Peyer's patch (tissue), 4 donors: ENCODE results near the gene HSPB6. TPM values are rescaled to one million over a fixed set of nuclear protein-coding genes. Genes with fewer than 3 reads are reported as not detected.

Experiments used
- DNase-seq, 3 donors: peaks; one replicate each; pipeline ENCODE4 v3.0.0-alpha.2; 2017 to 2019
- H3K27ac ChIP-seq, 4 donors: fragments of 200-600 bp; sonication (generic); one replicate each; pipeline ENCODE4 v1.5.1; 2016 to 2019
- H3K27me3 ChIP-seq, 2 donors: fragments of 200-600 bp; sonication (generic); one replicate each; pipeline ENCODE4 v1.5.1; 2019
- H3K36me3 ChIP-seq, 3 donors: fragments of 200-600 bp; sonication (generic); one replicate each; pipeline ENCODE4 v1.5.1; 2016 to 2019
- H3K4me1 ChIP-seq, 4 donors: fragments of 200-600 bp; sonication (generic); one replicate each; pipeline ENCODE4 v1.5.1; 2016 to 2019
- H3K4me3 ChIP-seq, 4 donors: fragments of 200-600 bp; sonication (generic); 1 replicate in 3 of 4; 2 replicates in 1 of 4; pipeline ENCODE4 v1.5.1; 2016 to 2019; ENCODE audit warnings: mild to moderate bottlenecking in 1 of 4
- H3K9me3 ChIP-seq, 4 donors: fragments of 200-600 bp; sonication (generic); one replicate each; pipeline ENCODE4 v1.5.1; 2016 to 2019; ENCODE audit warnings: mild to moderate bottlenecking in 1 of 4
- CTCF ChIP-seq, 6 experiments: fragments of 450-650 bp in 4 of 6; fragments of 200-600 bp in 2 of 6; sonication (generic) in 1 of 6; IDR thresholded peaks; one replicate each; pipeline ENCODE4 v1.5.1; 2017 to 2019; ENCODE audit warnings: antibody characterized with exemption in 6 of 6, mild to moderate bottlenecking in 3 of 6, moderate library complexity in 1 of 6
- POLR2A ChIP-seq, 2 donors: fragments of 450-650 bp; IDR thresholded peaks; one replicate each; pipeline ENCODE4 v1.5.1; 2017; ENCODE audit warnings: antibody characterized with exemption in 2 of 2, mild to moderate bottlenecking in 2 of 2, moderate library complexity in 2 of 2
- total RNA-seq, 4 donors: library from RNA; depleted of rRNA; stranded (reverse); fragments of >200 nt; gene quantifications; one replicate each; pipeline ENCODE4 v1.1.0, GENCODE V29; 2016

The HSPB6 gene
- total RNA-seq, 4 donors from 2014 or later = 9.2 to 19.8 (median 13.6) TPM

- H3K9me3 ChIP-seq = no peaks in the 10 kb centered on the region
- TF ChIP-seq POLR2A (IDR thresholded peaks at IDR 0.05) = no peak
- TF ChIP-seq CTCF (IDR thresholded peaks at IDR 0.05) = no peak
- DNase-seq = no peak
- no peak overlapping the region for H3K27ac ChIP-seq
- no peak overlapping the region for H3K4me3 ChIP-seq
- no peaks in the 10 kb centered on the region for H3K27me3 ChIP-seq
- no peaks in the 10 kb centered on the region for H3K4me1 ChIP-seq
- peaks cover 0 to 11% (median 0%) of the 10 kb centered on the region in 3 donors for H3K36me3 ChIP-seq
Observed at GRCh38 chr19:35782589-35782988, 25.8 kb upstream of the HSPB6 start.

- H3K27ac ChIP-seq = no peak overlapping the region
- DNase-seq = no peak
- H3K27me3 ChIP-seq = no peaks in the 10 kb centered on the region
- peaks cover 0 to 11% (median 0%) of the 10 kb centered on the region in 3 donors for H3K36me3 ChIP-seq
- H3K9me3 ChIP-seq = no peaks in the 10 kb centered on the region
- TF ChIP-seq CTCF (IDR thresholded peaks at IDR 0.05) (no peak), POLR2A (IDR thresholded peaks at IDR 0.05) (no peak)
- H3K4me1 ChIP-seq = no peaks in the 10 kb centered on the region
- H3K4me3 ChIP-seq = no peak overlapping the region
Observed at GRCh38 chr19:35781650-35782049, 24.8 kb upstream of the HSPB6 start.

- peaks cover 0 to 11% (median 0%) of the 10 kb centered on the region in 3 donors for H3K36me3 ChIP-seq
- H3K9me3 ChIP-seq = no peaks in the 10 kb centered on the region
- H3K27ac ChIP-seq = no peak overlapping the region
- no peak for DNase-seq
- no peaks in the 10 kb centered on the region for H3K27me3 ChIP-seq
- TF ChIP-seq CTCF (IDR thresholded peaks at IDR 0.05) (no peak), POLR2A (IDR thresholded peaks at IDR 0.05) (no peak)
- H3K4me1 ChIP-seq = peaks cover 0 to 8% (median 2%) of the 10 kb centered on the region in 4 donors
- no peak overlapping the region for H3K4me3 ChIP-seq
Observed at GRCh38 chr19:35780717-35781116, 23.9 kb upstream of the HSPB6 start.

GRCh38 chr19:35780058-35780457, 23.2 kb upstream of the HSPB6 start:
- no peak overlapping the region for H3K4me3 ChIP-seq
- no peaks in the 10 kb centered on the region for H3K9me3 ChIP-seq
- peak in 1 of 3 donors; percentile 37 for DNase-seq
- H3K27me3 ChIP-seq = no peaks in the 10 kb centered on the region
- no peak for TF ChIP-seq CTCF (IDR thresholded peaks at IDR 0.05)
- no peak for TF ChIP-seq POLR2A (IDR thresholded peaks at IDR 0.05)
- peaks cover 0 to 10% (median 3%) of the 10 kb centered on the region in 4 donors for H3K4me1 ChIP-seq
- peaks cover 0 to 11% (median 0%) of the 10 kb centered on the region in 3 donors for H3K36me3 ChIP-seq
- H3K27ac ChIP-seq = no peak overlapping the region

GRCh38 chr19:35779033-35779432, 22.2 kb upstream of the HSPB6 start:
- H3K4me1 ChIP-seq = peaks cover 0 to 15% (median 5%) of the 10 kb centered on the region in 4 donors
- H3K9me3 ChIP-seq = no peaks in the 10 kb centered on the region
- peaks cover 0 to 11% (median 0%) of the 10 kb centered on the region in 3 donors for H3K36me3 ChIP-seq
- no peak for DNase-seq
- H3K4me3 ChIP-seq = no peak overlapping the region
- H3K27me3 ChIP-seq = no peaks in the 10 kb centered on the region
- H3K27ac ChIP-seq = no peak overlapping the region
- TF ChIP-seq CTCF (IDR thresholded peaks at IDR 0.05) (no peak), POLR2A (IDR thresholded peaks at IDR 0.05) (no peak)

- Histone ChIP-seq H3K27ac (no peak overlapping the region), H3K36me3 (peaks cover 0 to 11% (median 0%) of the 10 kb centered on the region in 3 donors), H3K9me3 (no peaks in the 10 kb centered on the region), H3K27me3 (no peaks in the 10 kb centered on the region), H3K4me1 (peaks cover 0 to 15% (median 5%) of the 10 kb centered on the region in 4 donors), H3K4me3 (no peak overlapping the region)
- no peak for DNase-seq
- TF ChIP-seq POLR2A (IDR thresholded peaks at IDR 0.05) = no peak
- no peak for TF ChIP-seq CTCF (IDR thresholded peaks at IDR 0.05)
Observed at GRCh38 chr19:35777961-35778360, 21.1 kb upstream of the HSPB6 start.
